HCT116 (cell line): Measurements from ENCODE around the gene TTC27.

Experiments
- ATF3 ChIP-seq: IDR thresholded peaks from 2 replicates; pipeline ENCODE4 v1.6.1; 2012
- CBX3 ChIP-seq: IDR thresholded peaks from 2 replicates; pipeline ENCODE4 v1.6.1; 2012; ENCODE audit warnings: low read depth
- CEBPB ChIP-seq: IDR thresholded peaks from 2 replicates; pipeline ENCODE4 v1.6.1; 2012; ENCODE audit warnings: low read depth
- EGR1 ChIP-seq: IDR thresholded peaks from 2 replicates; pipeline ENCODE4 v1.6.1; 2012; ENCODE audit warnings: low read depth
- EZH2 ChIP-seq: fragments of 200-600 bp; sonication (generic); IDR thresholded peaks from 2 replicates; pipeline ENCODE4 v1.6.1; 2017; ENCODE audit warnings: antibody characterized with exemption, mixed run types
- EZH2phosphoT487 ChIP-seq: fragments of 200-600 bp; IDR thresholded peaks from 2 replicates; pipeline ENCODE4 v1.6.1; 2018; ENCODE audit warnings: antibody characterized with exemption, borderline replicate concordance
- JUND ChIP-seq: IDR thresholded peaks from 2 replicates; pipeline ENCODE4 v1.6.1; 2012
- POLR2A ChIP-seq: IDR thresholded peaks from 2 replicates; pipeline ENCODE4 v1.7.0; 2011; ENCODE audit warnings: borderline replicate concordance; ENCODE audit not compliant: insufficient read depth, insufficient read length; ENCODE audit errors: extremely low read depth
- POLR2AphosphoS5 ChIP-seq: IDR thresholded peaks from 2 replicates; pipeline ENCODE4 v1.6.1; 2011; ENCODE audit warnings: mild to moderate bottlenecking, low read depth, low read length, moderate library complexity
- SIN3A ChIP-seq: IDR thresholded peaks from 2 replicates; pipeline ENCODE4 v1.6.1; 2012; ENCODE audit warnings: low read depth
- TCF7L2 ChIP-seq: IDR thresholded peaks from 2 replicates; pipeline ENCODE4 v1.7.0; 2011; ENCODE audit warnings: borderline replicate concordance, inconsistent platforms; ENCODE audit not compliant: insufficient read depth, insufficient read length; ENCODE audit errors: extremely low read depth
- YY1 ChIP-seq: IDR thresholded peaks from 2 replicates; pipeline ENCODE4 v1.6.1; 2011; ENCODE audit warnings: low read length, low read depth, moderate library complexity, mild to moderate bottlenecking; ENCODE audit not compliant: insufficient replicate concordance; ENCODE audit errors: extremely low read depth
- TF ChIP-seq, protein P1 (sequence below), 3 experiments: fragments of 200-600 bp in 1 of 3; sonication (generic) in 1 of 3; IDR thresholded peaks in 2 of 3; conservative IDR thresholded peaks in 1 of 3; 2 replicates each; pipeline ENCODE4 v1.5.1; 2012 to 2017; ENCODE audit warnings: low read depth in 2 of 3, low read length in 2 of 3, antibody characterized with exemption in 1 of 3, borderline replicate concordance in 1 of 3, control low read depth in 1 of 3, mild to moderate bottlenecking in 1 of 3, mixed read lengths in 1 of 3, mixed run types in 1 of 3, moderate library complexity in 1 of 3; ENCODE audit not compliant: insufficient read depth in 1 of 3
- TF ChIP-seq, protein P2 (sequence below): IDR thresholded peaks from 2 replicates; pipeline ENCODE4 v1.6.1; 2012

GRCh38 chr2:32805104-32806095 is 177.6 kb downstream of the TTC27 start:
- no peak for TF ChIP-seq EZH2
- TF ChIP-seq EGR1, result no peak
- TF ChIP-seq CEBPB, result no peak
- TF ChIP-seq, protein P1, sequence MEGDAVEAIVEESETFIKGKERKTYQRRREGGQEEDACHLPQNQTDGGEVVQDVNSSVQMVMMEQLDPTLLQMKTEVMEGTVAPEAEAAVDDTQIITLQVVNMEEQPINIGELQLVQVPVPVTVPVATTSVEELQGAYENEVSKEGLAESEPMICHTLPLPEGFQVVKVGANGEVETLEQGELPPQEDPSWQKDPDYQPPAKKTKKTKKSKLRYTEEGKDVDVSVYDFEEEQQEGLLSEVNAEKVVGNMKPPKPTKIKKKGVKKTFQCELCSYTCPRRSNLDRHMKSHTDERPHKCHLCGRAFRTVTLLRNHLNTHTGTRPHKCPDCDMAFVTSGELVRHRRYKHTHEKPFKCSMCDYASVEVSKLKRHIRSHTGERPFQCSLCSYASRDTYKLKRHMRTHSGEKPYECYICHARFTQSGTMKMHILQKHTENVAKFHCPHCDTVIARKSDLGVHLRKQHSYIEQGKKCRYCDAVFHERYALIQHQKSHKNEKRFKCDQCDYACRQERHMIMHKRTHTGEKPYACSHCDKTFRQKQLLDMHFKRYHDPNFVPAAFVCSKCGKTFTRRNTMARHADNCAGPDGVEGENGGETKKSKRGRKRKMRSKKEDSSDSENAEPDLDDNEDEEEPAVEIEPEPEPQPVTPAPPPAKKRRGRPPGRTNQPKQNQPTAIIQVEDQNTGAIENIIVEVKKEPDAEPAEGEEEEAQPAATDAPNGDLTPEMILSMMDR (IDR thresholded peaks at IDR 0.05 in 2 of 3, conservative IDR thresholded peaks at IDR 0.05 in 1 of 3; ENCODE audit: borderline replicate concordance in 1 of 3, insufficient read depth in 1 of 3, low read depth in 2 of 3, low read length in 2 of 3), result no peak
- no peak for TF ChIP-seq SIN3A
- TF ChIP-seq, protein P2, sequence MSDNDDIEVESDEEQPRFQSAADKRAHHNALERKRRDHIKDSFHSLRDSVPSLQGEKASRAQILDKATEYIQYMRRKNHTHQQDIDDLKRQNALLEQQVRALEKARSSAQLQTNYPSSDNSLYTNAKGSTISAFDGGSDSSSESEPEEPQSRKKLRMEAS, result no peak
- no peak for TF ChIP-seq POLR2A
- TF ChIP-seq POLR2AphosphoS5, result no peak
- TF ChIP-seq TCF7L2, result no peak
- no peak for TF ChIP-seq YY1
- TF ChIP-seq CBX3, result no peak
- no peak for TF ChIP-seq ATF3
- TF ChIP-seq JUND, result no peak
- no peak for TF ChIP-seq EZH2phosphoT487
